Measurements from ENCODE around the gene ELMO1. TPM values are rescaled to one million over a fixed set of nuclear protein-coding genes. Genes with fewer than 3 reads are reported as not detected.

Gene ELMO1
- total RNA-seq, 4 donors from 2014 or later: 58.7 to 293 (median 81.0) TPM

- TF ChIP-seq CTCF (IDR thresholded peaks at IDR 0.05): no peak
- DNase-seq (ENCODE audit: low spot score) (no peak), ATAC-seq (ENCODE audit: low FRiP score) (no peak)
These were observed 350.7 kb downstream of the ELMO1 start for GRCh38 chr7:37097983-37098382.

- no peak for TF ChIP-seq CTCF (IDR thresholded peaks at IDR 0.05)
- ATAC-seq (ENCODE audit: low FRiP score) (no peak), DNase-seq (ENCODE audit: low spot score) (no peak)
These were observed 351.4 kb downstream of the ELMO1 start for GRCh38 chr7:37097276-37097675.

GRCh38 chr7:37096341-37096740, 352.3 kb downstream of the ELMO1 start:
- DNase-seq (ENCODE audit: low spot score) (no peak), ATAC-seq (ENCODE audit: low FRiP score) (no peak)
- TF ChIP-seq CTCF (IDR thresholded peaks at IDR 0.05): no peak

- TF ChIP-seq CTCF (IDR thresholded peaks at IDR 0.05): no peak
These were observed 353.5 kb downstream of the ELMO1 start for GRCh38 chr7:37095122-37095521.

GRCh38 chr7:37093257-37093656, 355.4 kb downstream of the ELMO1 start:
- ATAC-seq (ENCODE audit: low FRiP score) (no peak), DNase-seq (ENCODE audit: low spot score) (no peak)
- TF ChIP-seq CTCF (IDR thresholded peaks at IDR 0.05): no peak

More at GRCh38 chr7:37095122-37095521, 353.5 kb downstream of the ELMO1 start:
- ATAC-seq (ENCODE audit: low FRiP score) (no peak), DNase-seq (ENCODE audit: low spot score) (no peak)

- TF ChIP-seq CTCF (IDR thresholded peaks at IDR 0.05): no peak
- ATAC-seq (ENCODE audit: low FRiP score): no peak
- DNase-seq (ENCODE audit: low spot score): no peak
These were observed 356.1 kb downstream of the ELMO1 start for GRCh38 chr7:37092548-37092947.

- ATAC-seq (ENCODE audit: low FRiP score) (no peak), DNase-seq (ENCODE audit: low spot score) (no peak)
- no peak for TF ChIP-seq CTCF (IDR thresholded peaks at IDR 0.05)
These were observed 358.7 kb downstream of the ELMO1 start for GRCh38 chr7:37089972-37090371.
